Endothelial cell (in vitro differentiated cells): ENCODE measurements around the gene MIPEP. TPM values are rescaled to one million over a fixed set of nuclear protein-coding genes. Genes with fewer than 3 reads are reported as not detected.

ENCODE experiments used
- DNase-seq: peaks from one replicate; pipeline ENCODE4 v3.0.0; 2021; ENCODE audit warnings: low spot score
- H3K27ac Mint-ChIP-seq: one replicate; pipeline ENCODE4 v1.8.0; 2021; ENCODE audit warnings: mixed read lengths, inconsistent platforms; ENCODE audit not compliant: unreplicated experiment
- H3K27me3 Mint-ChIP-seq: one replicate; pipeline ENCODE4 v1.8.0; 2021; ENCODE audit warnings: mild to moderate bottlenecking, moderate library complexity, mixed read lengths, inconsistent platforms; ENCODE audit not compliant: unreplicated experiment
- H3K36me3 Mint-ChIP-seq: one replicate; pipeline ENCODE4 v1.8.0; 2021; ENCODE audit warnings: mild to moderate bottlenecking, low read depth, mixed read lengths, inconsistent platforms; ENCODE audit not compliant: unreplicated experiment
- H3K4me1 Mint-ChIP-seq: one replicate; pipeline ENCODE4 v1.8.0; 2021; ENCODE audit warnings: mild to moderate bottlenecking, mixed read lengths, inconsistent platforms; ENCODE audit not compliant: unreplicated experiment
- H3K4me3 Mint-ChIP-seq: one replicate; pipeline ENCODE4 v1.8.0; 2021; ENCODE audit warnings: mild to moderate bottlenecking, mixed read lengths, inconsistent platforms; ENCODE audit not compliant: unreplicated experiment
- H3K9me3 Mint-ChIP-seq: one replicate; pipeline ENCODE4 v1.8.0; 2021; ENCODE audit warnings: mixed read lengths, inconsistent platforms; ENCODE audit not compliant: unreplicated experiment
- total RNA-seq: library from RNA; stranded (reverse); fragmentation: NEBNext Ultra II Directional; extraction: Animal tissue kit (Norgen Biotek cat#: 25700); gene quantifications from one replicate; pipeline ENCODE4 v1.2.1, GENCODE V29; 2021; ENCODE audit not compliant: unreplicated experiment
- TF ChIP-seq, protein P1 (sequence below): fragments of 200-600 bp; sonication (generic); IDR thresholded peaks from one replicate; pipeline ENCODE4 v1.5.0; 2021; ENCODE audit warnings: antibody characterized with exemption; ENCODE audit not compliant: unreplicated experiment

Gene MIPEP
- total RNA-seq, 1 donor from 2014 or later: 8.8 TPM

DNA sequence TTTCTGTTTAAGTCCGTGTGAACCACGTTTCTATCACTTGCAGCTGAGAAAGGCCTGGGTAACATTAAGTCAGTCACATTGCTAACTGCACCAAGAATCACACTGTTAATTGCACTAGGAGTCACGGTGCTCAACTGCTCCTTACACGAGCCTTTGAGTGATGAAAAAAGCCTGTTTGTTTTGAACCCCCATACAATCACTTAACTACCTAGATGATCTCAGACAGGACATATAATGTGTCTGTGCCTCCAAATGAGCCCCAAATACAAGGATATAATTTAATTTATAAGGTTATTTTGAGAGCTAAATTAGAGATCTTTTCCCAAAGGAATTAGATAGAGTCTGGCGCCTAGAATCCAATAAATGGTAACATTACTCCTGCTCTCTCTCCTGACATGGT lies 84.1 kb downstream of the MIPEP start:
- Mint-ChIP-seq H3K36me3 (no peaks in the 10 kb centered on the region), H3K4me1 (peaks cover 3% of the 10 kb centered on the region), H3K27me3 (no peaks in the 10 kb centered on the region), H3K4me3 (no peak overlapping the region), H3K27ac (no peak overlapping the region), H3K9me3 (no peaks in the 10 kb centered on the region)
- DNase-seq: no peak
- TF ChIP-seq, protein P1, sequence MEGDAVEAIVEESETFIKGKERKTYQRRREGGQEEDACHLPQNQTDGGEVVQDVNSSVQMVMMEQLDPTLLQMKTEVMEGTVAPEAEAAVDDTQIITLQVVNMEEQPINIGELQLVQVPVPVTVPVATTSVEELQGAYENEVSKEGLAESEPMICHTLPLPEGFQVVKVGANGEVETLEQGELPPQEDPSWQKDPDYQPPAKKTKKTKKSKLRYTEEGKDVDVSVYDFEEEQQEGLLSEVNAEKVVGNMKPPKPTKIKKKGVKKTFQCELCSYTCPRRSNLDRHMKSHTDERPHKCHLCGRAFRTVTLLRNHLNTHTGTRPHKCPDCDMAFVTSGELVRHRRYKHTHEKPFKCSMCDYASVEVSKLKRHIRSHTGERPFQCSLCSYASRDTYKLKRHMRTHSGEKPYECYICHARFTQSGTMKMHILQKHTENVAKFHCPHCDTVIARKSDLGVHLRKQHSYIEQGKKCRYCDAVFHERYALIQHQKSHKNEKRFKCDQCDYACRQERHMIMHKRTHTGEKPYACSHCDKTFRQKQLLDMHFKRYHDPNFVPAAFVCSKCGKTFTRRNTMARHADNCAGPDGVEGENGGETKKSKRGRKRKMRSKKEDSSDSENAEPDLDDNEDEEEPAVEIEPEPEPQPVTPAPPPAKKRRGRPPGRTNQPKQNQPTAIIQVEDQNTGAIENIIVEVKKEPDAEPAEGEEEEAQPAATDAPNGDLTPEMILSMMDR: no peak

DNA sequence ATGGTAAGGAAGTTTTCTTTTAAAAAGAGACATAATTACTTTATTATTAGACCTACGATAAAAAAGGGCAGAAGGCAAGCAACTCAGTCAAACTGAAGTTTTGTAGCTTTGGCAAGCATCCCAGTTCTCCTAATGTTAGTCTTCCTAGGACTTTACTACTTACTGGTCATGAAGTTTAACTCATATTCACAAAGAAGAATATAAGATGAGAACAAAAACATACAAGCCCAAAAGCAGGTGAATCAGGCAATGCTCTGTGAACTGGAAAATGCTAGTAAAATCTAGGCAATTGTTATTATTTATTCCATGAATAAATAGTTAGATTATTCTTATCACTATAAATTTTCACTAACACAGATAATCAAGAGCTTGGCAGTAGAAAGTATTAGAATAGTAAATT lies 85.0 kb downstream of the MIPEP start:
- H3K27me3 Mint-ChIP-seq: no peaks in the 10 kb centered on the region
- H3K4me1 Mint-ChIP-seq: peaks cover 3% of the 10 kb centered on the region
- H3K9me3 Mint-ChIP-seq: no peaks in the 10 kb centered on the region
- no peak overlapping the region for H3K27ac Mint-ChIP-seq
- H3K36me3 Mint-ChIP-seq: no peaks in the 10 kb centered on the region
- H3K4me3 Mint-ChIP-seq: no peak overlapping the region
- no peak for DNase-seq
- TF ChIP-seq, protein P1: no peak

DNA sequence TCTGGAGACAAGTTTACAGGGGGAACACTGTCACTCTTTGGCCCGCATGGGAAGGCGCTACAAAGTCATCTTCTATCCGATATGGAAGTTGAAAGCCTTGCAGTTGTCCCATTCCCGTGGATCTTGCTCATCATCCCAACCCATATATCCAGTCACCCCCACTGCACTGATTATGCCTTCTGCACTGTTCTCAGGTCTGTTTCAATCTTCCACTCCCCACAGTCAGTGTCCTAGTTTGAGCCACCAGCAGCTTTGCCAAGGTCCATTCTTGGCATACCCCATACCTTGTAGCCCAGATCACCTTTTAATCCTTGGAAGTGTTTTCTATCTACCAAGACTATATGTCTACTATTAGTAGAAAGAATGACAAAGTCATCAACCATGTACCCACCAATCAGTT lies 88.1 kb downstream of the MIPEP start:
- Mint-ChIP-seq H3K4me1 (no peaks in the 10 kb centered on the region), H3K9me3 (no peaks in the 10 kb centered on the region), H3K4me3 (no peak overlapping the region), H3K27me3 (peaks cover 3% of the 10 kb centered on the region), H3K36me3 (peaks cover 7% of the 10 kb centered on the region), H3K27ac (no peak overlapping the region)
- TF ChIP-seq, protein P1: no peak
- DNase-seq: no peak

DNA sequence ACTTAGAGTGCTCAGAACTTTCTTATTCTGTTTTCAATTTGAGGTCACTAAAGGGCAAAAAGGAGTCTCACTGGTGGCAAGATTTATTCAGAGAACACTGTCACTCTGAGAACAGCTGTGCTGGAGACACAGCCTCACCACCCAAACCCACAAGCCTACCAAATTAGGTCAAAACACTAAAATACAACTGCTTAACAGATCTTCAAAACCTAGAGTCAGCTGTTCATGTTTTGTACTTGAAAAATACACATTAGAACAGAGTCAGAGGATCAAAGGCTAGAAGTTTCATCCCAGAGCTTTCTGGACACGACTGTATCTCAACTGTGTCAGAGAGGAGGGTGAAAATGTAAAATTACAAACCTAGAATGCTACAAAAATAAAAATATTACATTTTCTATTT lies 89.3 kb downstream of the MIPEP start:
- Mint-ChIP-seq H3K27me3 (peaks cover 3% of the 10 kb centered on the region), H3K9me3 (no peaks in the 10 kb centered on the region), H3K36me3 (peaks cover 7% of the 10 kb centered on the region), H3K27ac (no peak overlapping the region), H3K4me1 (peaks cover 5% of the 10 kb centered on the region), H3K4me3 (no peak overlapping the region)
- DNase-seq: no peak
- TF ChIP-seq, protein P1: no peak

DNA sequence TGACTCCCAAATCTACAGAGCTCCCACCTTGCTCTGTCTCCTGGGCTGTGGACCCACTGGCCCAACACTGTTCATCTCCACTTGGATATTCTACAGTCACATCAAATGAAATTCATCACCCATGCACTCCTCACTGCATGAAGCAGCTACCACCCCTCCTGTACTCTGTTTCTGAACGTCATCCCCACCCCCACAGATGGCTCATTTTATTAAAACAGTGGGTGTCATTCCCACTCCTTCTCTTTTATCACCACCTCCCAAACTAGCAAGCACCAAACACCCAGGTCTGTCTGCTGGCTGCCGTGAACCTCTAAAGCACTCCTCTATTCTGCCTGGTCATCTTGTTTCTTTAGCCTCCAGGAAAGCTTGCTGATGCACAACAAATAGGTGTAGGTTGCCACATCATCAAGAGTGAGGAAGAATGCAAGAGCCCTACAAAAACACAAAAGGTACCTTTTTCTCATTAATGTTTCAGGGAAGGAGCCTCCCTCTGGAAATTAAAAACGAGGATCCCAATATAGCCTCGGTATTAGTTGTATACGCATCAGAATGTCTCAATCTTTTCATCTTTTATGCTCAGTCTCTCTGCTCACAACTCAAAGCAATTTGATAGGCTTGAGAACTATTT lies 91.8 kb downstream of the MIPEP start:
- Mint-ChIP-seq H3K4me1 (peaks cover 12% of the 10 kb centered on the region), H3K4me3 (no peak overlapping the region), H3K27me3 (peaks cover 3% of the 10 kb centered on the region), H3K36me3 (peaks cover 7% of the 10 kb centered on the region), H3K27ac (no peak overlapping the region), H3K9me3 (no peaks in the 10 kb centered on the region)
- DNase-seq: no peak
- TF ChIP-seq, protein P1: no peak
